BJ (cell line): ENCODE measurements around the gene SRSF12. TPM values are rescaled to one million over a fixed set of nuclear protein-coding genes. Genes with fewer than 3 reads are reported as not detected.

Experiments
- CTCF ChIA-PET: fragments of 350-600 bp; formaldehyde crosslinking; extraction: SDS; loops from one replicate; lab custom pipeline; 2021; ENCODE audit warnings: antibody characterized with exemption, inconsistent platforms; lab: Yijun Ruan, JAX
- POLR2A ChIA-PET: fragments of 300-600 bp; sonication (Branson Sonifier 250); formaldehyde crosslinking; extraction: SDS; loops from one replicate; lab custom pipeline; 2021; ENCODE audit warnings: antibody characterized with exemption; lab: Charles Lee
- DNase-seq: peaks from one replicate; pipeline ENCODE4 v3.0.0-alpha.2; 2011; ENCODE audit warnings: low read depth
- H3K27me3 ChIP-seq: 2 replicates; pipeline ENCODE4 v1.6.0; 2011; ENCODE audit warnings: low read length; ENCODE audit not compliant: control insufficient read depth, insufficient read depth
- H3K36me3 ChIP-seq: 2 replicates; pipeline ENCODE4 v1.5.1; 2011; ENCODE audit warnings: low read length; ENCODE audit not compliant: control insufficient read depth, insufficient read depth
- H3K4me3 ChIP-seq: 2 replicates; pipeline ENCODE4 v1.5.1; 2011; ENCODE audit warnings: low read depth, mild to moderate bottlenecking, control low read depth, low read length
- polyA plus RNA-seq: library from polyadenylated mRNA; depleted of rRNA; stranded (reverse); fragments of >200 nt; gene quantifications from 2 replicates; pipeline ENCODE4 v1.2.3, GENCODE V29; 2011
- TF ChIP-seq, protein P1 (sequence below): IDR thresholded peaks from 2 replicates; pipeline ENCODE4 v1.5.1; 2011; ENCODE audit warnings: low read depth, mild to moderate bottlenecking, control low read depth, inconsistent platforms, low read length, moderate library complexity; ENCODE audit not compliant: insufficient read depth

SRSF12 gene
- polyA plus RNA-seq, 1 experiment, result not detected

DNA sequence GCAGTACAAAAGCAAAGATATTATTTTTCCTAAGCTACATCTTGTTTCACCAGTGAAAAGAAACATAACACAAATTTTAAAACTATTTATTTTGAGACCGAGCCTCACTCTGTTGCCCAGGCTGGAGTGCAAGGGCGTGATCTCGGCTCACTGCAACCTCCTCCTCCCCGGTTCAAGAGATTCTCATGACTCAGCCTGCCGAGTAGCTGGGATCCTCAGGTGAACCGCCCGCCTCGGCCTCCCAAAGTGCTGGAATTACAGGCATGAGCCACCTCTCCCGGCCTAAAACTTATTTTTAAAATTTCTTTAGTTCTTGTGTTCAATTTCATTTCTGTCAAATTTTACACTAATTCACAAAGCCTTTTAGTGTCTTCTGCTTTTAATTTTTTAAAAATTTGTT is 5.9 kb downstream of the SRSF12 start:
- CTCF ChIA-PET, result interaction anchor here (1.2 kb wide), 1 partner anchor 13 kb away, joined by 3 read pairs; no protein-coding TSS in a partner anchor

DNA sequence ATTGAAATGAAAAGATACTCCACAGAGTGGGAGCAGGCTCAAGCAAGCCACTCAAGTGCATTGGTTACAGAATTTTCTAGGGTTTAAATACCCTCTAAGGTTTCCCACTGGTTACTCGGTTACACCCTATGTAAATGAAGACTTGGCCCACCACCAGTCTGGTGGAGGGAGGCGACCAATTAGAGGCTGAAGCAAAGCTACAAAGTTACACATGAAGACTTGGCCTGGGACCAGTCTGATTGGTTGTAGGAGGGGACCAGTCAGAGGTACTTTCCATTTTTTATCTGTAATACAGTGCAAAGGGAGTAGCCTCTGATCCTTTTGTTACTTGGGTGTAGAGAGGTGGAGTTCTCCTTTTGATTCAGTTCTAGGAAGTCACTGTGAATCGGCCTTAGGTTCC is 7.6 kb downstream of the SRSF12 start:
- no peaks in the 10 kb centered on the region for H3K36me3 ChIP-seq
- no peak overlapping the region for H3K4me3 ChIP-seq
- ChIA-PET CTCF (no interaction called here), POLR2A (no interaction called here)
- TF ChIP-seq, protein P1, sequence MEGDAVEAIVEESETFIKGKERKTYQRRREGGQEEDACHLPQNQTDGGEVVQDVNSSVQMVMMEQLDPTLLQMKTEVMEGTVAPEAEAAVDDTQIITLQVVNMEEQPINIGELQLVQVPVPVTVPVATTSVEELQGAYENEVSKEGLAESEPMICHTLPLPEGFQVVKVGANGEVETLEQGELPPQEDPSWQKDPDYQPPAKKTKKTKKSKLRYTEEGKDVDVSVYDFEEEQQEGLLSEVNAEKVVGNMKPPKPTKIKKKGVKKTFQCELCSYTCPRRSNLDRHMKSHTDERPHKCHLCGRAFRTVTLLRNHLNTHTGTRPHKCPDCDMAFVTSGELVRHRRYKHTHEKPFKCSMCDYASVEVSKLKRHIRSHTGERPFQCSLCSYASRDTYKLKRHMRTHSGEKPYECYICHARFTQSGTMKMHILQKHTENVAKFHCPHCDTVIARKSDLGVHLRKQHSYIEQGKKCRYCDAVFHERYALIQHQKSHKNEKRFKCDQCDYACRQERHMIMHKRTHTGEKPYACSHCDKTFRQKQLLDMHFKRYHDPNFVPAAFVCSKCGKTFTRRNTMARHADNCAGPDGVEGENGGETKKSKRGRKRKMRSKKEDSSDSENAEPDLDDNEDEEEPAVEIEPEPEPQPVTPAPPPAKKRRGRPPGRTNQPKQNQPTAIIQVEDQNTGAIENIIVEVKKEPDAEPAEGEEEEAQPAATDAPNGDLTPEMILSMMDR, result no peak
- no peak for DNase-seq
- H3K27me3 ChIP-seq, result no peaks in the 10 kb centered on the region

More for the DNA sequence above, 5.9 kb downstream of the SRSF12 start:
- Histone ChIP-seq H3K4me3 (no peak overlapping the region), H3K27me3 (peaks cover 2% of the 10 kb centered on the region), H3K36me3 (no peaks in the 10 kb centered on the region)
- no peak for DNase-seq
- POLR2A ChIA-PET, result no interaction called here
- TF ChIP-seq, protein P1, result no peak

DNA sequence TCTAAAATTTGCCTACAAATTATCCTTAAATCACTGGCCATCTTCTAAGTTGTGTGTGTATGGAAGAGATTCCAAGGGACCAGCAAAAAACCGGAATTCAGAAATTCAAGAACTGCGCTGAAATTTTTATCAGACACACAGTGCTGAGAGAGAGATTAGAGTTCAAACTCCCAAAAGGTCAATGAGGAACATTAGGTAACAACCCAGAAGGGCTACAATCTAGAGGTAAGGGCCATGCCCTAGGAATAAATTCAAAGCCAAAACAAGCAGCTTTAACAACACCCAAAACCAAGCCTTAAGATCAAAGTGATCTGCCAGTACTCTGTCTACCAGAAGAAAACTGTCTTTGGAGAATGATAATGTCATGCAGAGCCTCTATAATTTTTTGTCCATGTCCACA is 17.8 kb downstream of the SRSF12 start:
- TF ChIP-seq, protein P1, result no peak
- CTCF ChIA-PET, result no interaction called here

DNA sequence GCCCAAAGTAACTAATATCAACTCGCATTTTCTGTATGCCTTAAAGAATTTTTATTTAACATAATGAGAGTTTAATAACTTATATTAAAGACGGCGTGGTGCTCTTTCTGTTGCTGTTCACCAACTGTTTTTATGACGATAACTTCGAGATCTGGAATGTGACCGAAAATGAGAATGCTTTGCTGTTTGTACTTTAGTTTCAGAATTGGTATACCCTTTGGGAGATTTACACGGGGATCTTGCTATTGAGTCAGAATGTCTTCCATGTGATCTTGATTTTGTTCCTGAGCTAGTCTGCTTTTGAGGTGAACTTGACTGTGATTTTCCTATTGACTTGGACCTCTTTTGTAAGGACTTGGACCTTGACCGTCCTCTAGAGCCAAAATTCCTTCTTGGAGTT is 19.4 kb downstream of the SRSF12 start:
- ChIA-PET POLR2A (no interaction called here), CTCF (interaction anchor here (0.6 to 0.7 kb wide), 2 partner anchors 16 to 172 kb away, joined by 3 read pairs; no protein-coding TSS in a partner anchor)
- no peaks in the 10 kb centered on the region; the same call in 1 of the 2 replicates for H3K27me3 ChIP-seq
- H3K4me3 ChIP-seq, result no peak overlapping the region
- DNase-seq, result no peak
- TF ChIP-seq, protein P1, result no peak
- no peaks in the 10 kb centered on the region for H3K36me3 ChIP-seq

More for the DNA sequence above, 17.8 kb downstream of the SRSF12 start:
- Histone ChIP-seq H3K4me3 (no peak overlapping the region), H3K27me3 (no peaks in the 10 kb centered on the region), H3K36me3 (no peaks in the 10 kb centered on the region)
- no peak for DNase-seq
- POLR2A ChIA-PET, result no interaction called here

DNA sequence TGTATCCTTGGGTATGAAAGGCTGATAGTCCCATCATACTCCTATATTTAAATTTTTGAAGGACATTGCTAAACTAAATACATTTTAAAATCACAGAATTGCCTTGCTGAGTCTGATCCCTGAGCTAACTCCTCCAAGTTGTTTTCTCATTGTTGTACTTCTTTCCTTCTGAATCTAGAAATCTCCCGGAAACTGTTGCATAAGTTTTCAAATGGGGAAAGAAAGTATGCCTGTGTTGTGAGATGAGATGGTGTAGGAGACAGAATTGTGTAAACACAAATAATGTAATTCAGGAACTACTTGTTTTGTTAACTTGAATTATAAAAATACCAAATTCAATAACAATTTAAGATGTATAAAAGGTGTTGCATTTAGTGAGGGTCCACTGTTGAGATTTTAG is 30.0 kb downstream of the SRSF12 start:
- H3K27me3 ChIP-seq, result no peaks in the 10 kb centered on the region
- peaks cover 8% of the 10 kb centered on the region for H3K36me3 ChIP-seq
- H3K4me3 ChIP-seq, result no peak overlapping the region
- TF ChIP-seq, protein P1, result no peak
- no peak for DNase-seq
- POLR2A ChIA-PET, result no interaction called here
- CTCF ChIA-PET, result interaction anchor here (0.9 to 1.2 kb wide), 2 partner anchors 23 to 104 kb away, joined by 3 read pairs; no protein-coding TSS in a partner anchor
